COR-L47 (cell line): ENCODE results near the gene PGA3.
"Not testable (repeated sequence)": the region's sequence is repeated elsewhere in the genome, so short reads cannot be mapped to it uniquely, and the experiment has no call there.

ENCODE experiments used
- DNase-seq: peaks from one replicate; lab custom pipeline; 2025; lab: John Stamatoyannopoulos, UW

The PGA3 gene

DNA sequence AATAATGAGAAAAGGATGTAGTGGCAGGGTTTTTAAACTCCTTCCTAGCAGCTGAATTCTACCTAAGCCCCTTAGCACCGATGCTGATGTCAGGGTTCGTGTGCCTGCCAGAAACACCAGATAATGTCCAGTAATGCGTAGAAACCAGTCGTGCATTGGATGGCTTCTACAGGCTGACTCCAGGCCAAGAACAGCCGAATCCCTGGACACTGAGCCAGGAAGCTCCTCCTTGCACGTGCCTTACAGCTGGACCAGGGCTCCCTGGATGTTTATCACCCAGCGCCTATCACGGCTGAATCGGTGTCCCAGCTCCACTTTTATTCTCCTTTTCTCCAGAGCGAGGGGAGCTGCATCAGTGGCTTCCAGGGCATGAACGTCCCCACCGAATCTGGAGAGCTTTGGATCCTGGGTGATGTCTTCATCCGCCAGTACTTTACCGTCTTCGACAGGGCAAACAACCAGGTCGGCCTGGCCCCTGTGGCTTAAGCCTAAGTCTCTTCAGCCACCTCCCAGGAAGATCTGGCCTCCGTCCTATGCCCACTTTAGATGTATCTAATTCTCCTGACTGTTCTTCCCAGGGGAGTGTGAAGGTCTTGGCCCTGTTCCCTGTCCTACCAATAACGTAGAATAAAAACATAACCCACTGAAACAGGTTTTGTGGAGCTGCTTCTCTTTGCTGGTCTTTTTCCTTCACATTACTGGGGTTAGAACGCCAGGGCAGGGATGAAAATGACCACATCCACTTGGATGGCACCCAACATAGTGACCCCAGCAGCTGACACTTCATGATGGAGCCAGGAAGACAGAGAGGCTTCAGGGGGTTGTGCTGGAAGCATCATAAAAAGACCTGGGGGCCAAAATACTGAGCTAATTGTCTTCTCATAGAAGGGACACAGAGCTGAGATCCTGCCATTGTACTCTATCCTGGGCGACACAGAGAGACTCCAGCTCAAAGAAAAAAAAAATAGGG is 47.8 kb downstream of the PGA3 start:
- DNase-seq: not testable (repeated sequence)

GRCh38 chr11:61252332-61252731 is 49.0 kb downstream of the PGA3 start:
- DNase-seq: not testable (repeated sequence)

DNA sequence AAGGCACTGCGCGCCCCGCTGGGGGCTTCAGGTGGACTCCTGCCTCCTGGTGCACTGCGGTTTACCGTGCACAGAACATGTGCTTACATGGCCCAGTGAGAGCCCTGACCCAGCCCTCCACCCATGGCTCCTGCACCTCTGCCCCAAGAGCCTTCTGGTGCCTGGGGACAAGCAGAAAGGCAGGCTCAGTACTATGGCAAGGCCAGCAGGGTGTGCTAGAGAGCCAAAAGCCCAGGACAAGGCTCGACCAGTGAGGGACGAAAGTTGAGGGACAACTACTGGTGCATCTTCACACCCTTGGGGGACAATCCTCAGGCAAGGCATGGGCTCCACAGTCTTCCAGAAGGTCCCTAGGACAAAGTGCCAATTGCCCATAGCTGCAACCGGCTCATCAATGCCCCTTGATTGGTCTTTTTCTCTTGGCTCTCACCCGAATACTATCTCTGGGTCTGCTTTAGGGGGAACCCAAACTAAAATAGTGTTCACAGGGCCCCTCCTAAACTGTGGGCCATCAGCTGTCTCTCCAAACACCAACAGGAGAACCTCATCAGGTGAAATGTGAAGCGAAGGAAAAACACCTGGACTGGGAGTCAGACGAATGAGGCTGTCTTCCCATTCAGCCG is 51.2 kb downstream of the PGA3 start:
- peak; percentile 23 for DNase-seq

GRCh38 chr11:61256710-61257482 is 53.6 kb downstream of the PGA3 start:
- DNase-seq: no peak

GRCh38 chr11:61258546-61258945 is 55.2 kb downstream of the PGA3 start:
- DNase-seq: no peak

DNA sequence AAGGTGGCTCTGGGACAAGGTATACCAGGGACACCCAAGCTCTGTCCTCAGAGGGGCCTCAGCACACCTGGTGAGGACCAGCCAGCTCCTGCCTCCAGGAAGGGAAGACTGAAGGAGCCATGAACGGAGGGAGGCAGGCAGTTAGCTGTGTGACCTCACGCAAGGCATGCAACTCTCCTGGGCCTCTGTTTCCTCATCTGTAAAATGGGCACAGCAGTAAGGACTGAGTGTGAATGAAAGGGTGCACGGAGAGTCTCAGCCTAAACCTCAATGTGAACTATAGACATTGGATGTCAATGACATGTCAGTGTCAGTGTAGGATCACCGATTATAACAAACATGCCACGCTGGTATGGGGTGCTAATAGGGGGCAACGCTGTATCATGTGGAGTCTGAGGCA is 56.0 kb downstream of the PGA3 start:
- no peak for DNase-seq
